RWPE1 (cell line): ENCODE measurements around the gene SLC5A12.

Experiments
- CTCF ChIA-PET: fragments of 350-600 bp; sonication (Branson Sonifier 250); formaldehyde crosslinking; extraction: SDS; loops from one replicate; lab custom pipeline; 2021; lab: Yijun Ruan, JAX
- POLR2A ChIA-PET: fragments of 400-600 bp; formaldehyde crosslinking; extraction: SDS; loops from one replicate; lab custom pipeline; 2020; ENCODE audit warnings: antibody characterized with exemption; ENCODE audit not compliant: low non-redundant PET; lab: Yijun Ruan, JAX
- DNase-seq: peaks from one replicate; pipeline ENCODE4 v3.0.0; 2012; ENCODE audit warnings: low spot score
- H3K27ac ChIP-seq: fragments of 450-650 bp; 2 replicates; pipeline ENCODE4 v1.5.1; 2017
- TF ChIP-seq, protein P1 (sequence below): fragments of 450-650 bp; conservative IDR thresholded peaks from 2 replicates; pipeline ENCODE4 v1.5.1; 2017; ENCODE audit warnings: low read depth, mild to moderate bottlenecking

Gene SLC5A12

DNA sequence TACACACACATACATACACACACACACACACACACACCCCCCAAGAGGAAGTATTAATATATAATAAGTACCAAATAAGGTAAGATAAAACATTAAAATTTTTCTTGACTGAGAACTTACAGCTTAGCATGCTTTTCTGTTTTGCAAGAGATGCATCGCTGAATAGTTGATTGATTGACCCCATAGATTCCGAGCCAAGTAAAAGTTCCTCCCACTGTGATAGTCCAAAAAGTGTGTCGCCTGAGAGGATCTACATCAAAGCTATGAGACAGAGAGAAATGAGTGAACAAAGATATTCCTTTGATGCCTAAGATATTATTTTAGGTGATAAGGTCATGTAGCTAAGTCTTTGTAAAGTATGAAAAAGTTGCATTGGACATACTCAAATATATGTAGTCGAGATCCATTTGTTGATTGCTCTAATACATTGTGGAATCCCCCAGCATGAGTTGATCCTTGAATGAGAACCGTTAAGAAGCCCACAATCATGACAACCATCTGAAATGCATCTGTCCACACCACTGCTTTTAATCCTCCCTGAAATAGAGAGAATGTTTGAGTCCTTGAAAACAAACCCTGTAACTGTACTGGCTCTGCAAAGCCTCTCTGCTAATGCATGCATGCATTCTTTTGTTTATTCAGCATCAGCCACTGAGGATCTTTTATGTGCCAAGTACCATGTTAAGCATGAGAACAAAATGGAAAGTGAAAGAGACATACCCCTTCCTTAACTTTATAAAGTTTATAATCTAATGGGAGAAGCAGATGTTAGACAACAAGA lies 18.3 kb downstream of the SLC5A12 start:
- no peak overlapping the region for H3K27ac ChIP-seq
- TF ChIP-seq, protein P1, sequence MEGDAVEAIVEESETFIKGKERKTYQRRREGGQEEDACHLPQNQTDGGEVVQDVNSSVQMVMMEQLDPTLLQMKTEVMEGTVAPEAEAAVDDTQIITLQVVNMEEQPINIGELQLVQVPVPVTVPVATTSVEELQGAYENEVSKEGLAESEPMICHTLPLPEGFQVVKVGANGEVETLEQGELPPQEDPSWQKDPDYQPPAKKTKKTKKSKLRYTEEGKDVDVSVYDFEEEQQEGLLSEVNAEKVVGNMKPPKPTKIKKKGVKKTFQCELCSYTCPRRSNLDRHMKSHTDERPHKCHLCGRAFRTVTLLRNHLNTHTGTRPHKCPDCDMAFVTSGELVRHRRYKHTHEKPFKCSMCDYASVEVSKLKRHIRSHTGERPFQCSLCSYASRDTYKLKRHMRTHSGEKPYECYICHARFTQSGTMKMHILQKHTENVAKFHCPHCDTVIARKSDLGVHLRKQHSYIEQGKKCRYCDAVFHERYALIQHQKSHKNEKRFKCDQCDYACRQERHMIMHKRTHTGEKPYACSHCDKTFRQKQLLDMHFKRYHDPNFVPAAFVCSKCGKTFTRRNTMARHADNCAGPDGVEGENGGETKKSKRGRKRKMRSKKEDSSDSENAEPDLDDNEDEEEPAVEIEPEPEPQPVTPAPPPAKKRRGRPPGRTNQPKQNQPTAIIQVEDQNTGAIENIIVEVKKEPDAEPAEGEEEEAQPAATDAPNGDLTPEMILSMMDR: no peak
- POLR2A ChIA-PET: no interaction called here
- CTCF ChIA-PET: no interaction called here
- DNase-seq: no peak

DNA sequence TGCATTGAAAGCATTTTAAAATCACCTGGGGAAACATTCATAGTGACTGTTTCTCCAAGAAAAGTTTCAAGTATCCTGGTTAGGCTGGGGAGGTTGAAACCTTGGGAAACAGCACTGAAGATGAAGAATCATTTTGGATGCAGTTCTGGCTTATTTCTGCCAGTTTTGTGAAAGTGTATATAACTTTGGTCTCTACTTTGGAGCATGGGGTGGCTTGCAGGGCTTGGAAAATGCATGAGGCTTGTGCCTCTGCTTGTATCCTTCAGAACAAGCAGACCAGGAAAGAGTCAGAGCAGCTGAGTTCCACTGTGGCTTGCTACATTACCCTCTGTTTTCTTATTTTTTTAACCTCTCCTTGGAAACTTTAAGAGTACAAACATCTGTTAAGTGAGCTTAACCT lies 19.5 kb downstream of the SLC5A12 start:
- ChIA-PET POLR2A (no interaction called here), CTCF (no interaction called here)
- DNase-seq: no peak
- TF ChIP-seq, protein P1: no peak
- no peak overlapping the region for H3K27ac ChIP-seq

- no peak overlapping the region for H3K27ac ChIP-seq
- TF ChIP-seq, protein P1: no peak
- POLR2A ChIA-PET: no interaction called here
- no peak for DNase-seq
- CTCF ChIA-PET: no interaction called here
Measured at GRCh38 chr11:26700574-26701235, 21.2 kb downstream of the SLC5A12 start.

DNA sequence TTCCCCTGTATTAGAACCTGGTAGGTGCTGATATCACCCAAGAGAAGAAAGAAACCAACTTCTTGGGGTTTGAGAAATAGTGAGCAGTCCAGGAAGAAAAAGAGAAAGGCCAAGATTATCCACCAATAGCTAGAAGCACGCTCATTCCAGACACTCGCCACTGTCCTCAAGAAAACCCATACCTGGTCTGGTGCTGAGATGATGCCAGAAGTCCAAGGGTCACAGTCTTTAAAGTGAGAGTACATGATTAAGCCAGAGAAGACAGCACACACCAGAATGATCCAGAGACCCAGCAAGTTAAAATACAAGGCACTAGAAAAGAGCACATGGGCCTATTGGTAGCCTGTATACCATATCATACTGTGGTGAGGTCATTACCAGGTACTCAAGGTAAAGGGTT lies 23.6 kb downstream of the SLC5A12 start:
- TF ChIP-seq, protein P1: no peak
- H3K27ac ChIP-seq: no peak overlapping the region
- ChIA-PET POLR2A (no interaction called here), CTCF (no interaction called here)
- DNase-seq: no peak

DNA sequence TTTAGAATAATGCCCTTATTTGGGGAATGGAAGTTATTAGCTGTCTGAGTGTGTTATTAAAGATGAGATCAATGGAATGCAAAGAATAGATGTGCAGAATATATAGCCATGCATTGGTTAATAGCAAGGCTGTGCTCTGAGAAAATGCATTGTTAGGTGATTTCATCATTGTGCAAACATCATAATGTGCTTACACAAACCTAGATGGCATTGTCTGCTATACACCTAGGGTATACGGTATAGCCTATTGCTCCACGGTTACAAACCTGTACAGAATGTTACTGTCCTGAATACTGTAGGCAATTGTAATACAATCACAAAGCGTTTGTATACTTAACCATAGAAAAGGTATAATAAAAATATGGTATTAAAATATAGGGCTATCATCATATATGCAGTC lies 25.5 kb downstream of the SLC5A12 start:
- no peak for DNase-seq
- H3K27ac ChIP-seq: no peak overlapping the region
- TF ChIP-seq, protein P1: no peak
- ChIA-PET POLR2A (no interaction called here), CTCF (no interaction called here)

- ChIA-PET POLR2A (no interaction called here), CTCF (no interaction called here)
Measured at GRCh38 chr11:26688701-26689100, 33.2 kb downstream of the SLC5A12 start.

More at GRCh38 chr11:26688701-26689100, 33.2 kb downstream of the SLC5A12 start:
- no peak overlapping the region for H3K27ac ChIP-seq
- TF ChIP-seq, protein P1: no peak
- DNase-seq: no peak
